SK-N-SH (cell line): Measurements from ENCODE around the gene SND1. TPM values are rescaled to one million over a fixed set of nuclear protein-coding genes. Genes with fewer than 3 reads are reported as not detected.

Source experiments
- CTCF ChIA-PET: fragments of 300-600, 350-600 bp; formaldehyde crosslinking; extraction: SDS; loops from one replicate; lab custom pipeline; 2021; lab: Yijun Ruan, JAX
- POLR2A ChIA-PET: fragments of 350-600 bp; sonication (Branson Sonifier 250); formaldehyde crosslinking; extraction: SDS; loops from one replicate; lab custom pipeline; 2020; ENCODE audit warnings: antibody characterized with exemption, inconsistent platforms; lab: Yijun Ruan, JAX
- DNase-seq: peaks from one replicate; pipeline ENCODE4 v3.0.0; 2012
- H2AFZ ChIP-seq: fragments of 200-600 bp; sonication (generic); 2 replicates; pipeline ENCODE4 v1.8.1; 2016; ENCODE audit warnings: antibody characterized with exemption, mild to moderate bottlenecking, low read depth
- H3F3A ChIP-seq: fragments of 200-600 bp; sonication (generic); replicated peaks from 2 replicates; pipeline ENCODE3; 2016; ENCODE audit warnings: antibody characterized with exemption, mild to moderate bottlenecking; ENCODE audit not compliant: insufficient read depth
- H3K27ac ChIP-seq, 2 experiments: fragments of 200-500 bp in 1 of 2; fragments of 200-600 bp in 1 of 2; sonication (Bioruptor generic) in 1 of 2; sonication (generic), shearing (Covaris generic) in 1 of 2; 2 replicates each; pipeline versions ENCODE4 v1.5.1 to v1.6.1; 2014 to 2016; ENCODE audit warnings: low read depth in 2 of 2, inconsistent platforms in 1 of 2, low read length in 1 of 2, mild to moderate bottlenecking in 1 of 2, mixed read lengths in 1 of 2
- H3K27me3 ChIP-seq: fragments of 200-600 bp; sonication (generic), shearing (Covaris generic); 2 replicates; pipeline ENCODE4 v1.6.1; 2016; ENCODE audit warnings: mixed run types; ENCODE audit not compliant: insufficient read depth
- H3K36me3 ChIP-seq, 2 experiments: fragments of 200-500 bp in 1 of 2; fragments of 200-600 bp in 1 of 2; sonication (Bioruptor generic) in 1 of 2; sonication (generic) in 1 of 2; replicated peaks in 1 of 2; 2 replicates each; pipeline versions ENCODE3 to v1.5.1; 2014 to 2016; ENCODE audit warnings: low read length in 1 of 2, mild to moderate bottlenecking in 1 of 2; ENCODE audit not compliant: insufficient read depth in 2 of 2, control insufficient read depth in 1 of 2
- H3K4me1 ChIP-seq, 2 experiments: fragments of 200-500 bp in 1 of 2; fragments of 200-600 bp in 1 of 2; sonication (Bioruptor generic) in 1 of 2; sonication (generic), shearing (Covaris generic) in 1 of 2; 2 replicates each; pipeline versions ENCODE4 v1.5.1 to v1.6.1; 2014 to 2016; ENCODE audit warnings: low read depth in 1 of 2, low read length in 1 of 2, mixed run types in 1 of 2; ENCODE audit not compliant: insufficient read depth in 2 of 2, control insufficient read depth in 1 of 2
- H3K4me2 ChIP-seq: fragments of 200-600 bp; sonication (generic), shearing (Covaris generic); 2 replicates; pipeline ENCODE4 v1.6.1; 2017; ENCODE audit warnings: mixed run types
- H3K4me3 ChIP-seq, 2 experiments: fragments of 200-500 bp in 1 of 2; fragments of 200-600 bp in 1 of 2; sonication (Bioruptor generic) in 1 of 2; sonication (generic), shearing (Covaris generic) in 1 of 2; 2 replicates each; pipeline versions ENCODE4 v1.5.1 to v1.8.1; 2014 to 2016; ENCODE audit warnings: low read depth in 2 of 2, inconsistent platforms in 1 of 2, low read length in 1 of 2, mild to moderate bottlenecking in 1 of 2, mixed read lengths in 1 of 2, moderate library complexity in 1 of 2
- H3K79me2 ChIP-seq: fragments of 200-600 bp; sonication (generic); 2 replicates; pipeline ENCODE4 v1.8.1; 2017; ENCODE audit warnings: mild to moderate bottlenecking; ENCODE audit not compliant: insufficient read depth
- H3K9ac ChIP-seq: fragments of 200-600 bp; sonication (generic); 2 replicates; pipeline ENCODE4 v1.6.1; 2017; ENCODE audit warnings: mixed run types
- H3K9me2 ChIP-seq: fragments of 200-600 bp; sonication (generic); 2 replicates; pipeline ENCODE4 v1.6.1; 2017; ENCODE audit warnings: mixed run types
- H3K9me3 ChIP-seq: fragments of 200-600 bp; sonication (generic); 2 replicates; pipeline ENCODE4 v1.6.1; 2017; ENCODE audit warnings: mixed run types, mild to moderate bottlenecking, moderate library complexity
- H4K20me1 ChIP-seq: fragments of 200-600 bp; sonication (generic); 2 replicates; pipeline ENCODE4 v1.6.1; 2017; ENCODE audit warnings: mild to moderate bottlenecking, mixed run types; ENCODE audit not compliant: insufficient read depth
- EP300 ChIP-seq, 2 experiments: IDR thresholded peaks; 2 replicates each; pipeline versions ENCODE4 v1.4.0 to v1.6.1; 2012; ENCODE audit warnings: borderline replicate concordance in 1 of 2, low read depth in 1 of 2, low read length in 1 of 2
- FOSL2 ChIP-seq: IDR thresholded peaks from 2 replicates; pipeline ENCODE4 v1.4.0; 2012; ENCODE audit warnings: low read depth, mild to moderate bottlenecking, moderate library complexity, borderline replicate concordance
- GATA2 ChIP-seq: sonication (generic); formaldehyde crosslinking; IDR thresholded peaks from 2 replicates; pipeline ENCODE4 v1.5.0; 2020; ENCODE audit warnings: mild to moderate bottlenecking, missing genetic modification reagents
- MAX ChIP-seq: IDR thresholded peaks from 2 replicates; pipeline ENCODE4 v1.4.0; 2012; ENCODE audit warnings: low read depth
- NFIC ChIP-seq: IDR thresholded peaks from 2 replicates; pipeline ENCODE4 v1.4.0; 2012; ENCODE audit warnings: borderline replicate concordance
- RFX5 ChIP-seq: IDR thresholded peaks from 2 replicates; pipeline ENCODE4 v1.6.1; 2012; ENCODE audit warnings: mild to moderate bottlenecking, improper control_type of control experiment, low read length
- SIN3A ChIP-seq: IDR thresholded peaks from 2 replicates; pipeline ENCODE4 v1.6.1; 2012; ENCODE audit warnings: low read depth, mild to moderate bottlenecking, low read length, moderate library complexity, borderline replicate concordance
- YY1 ChIP-seq: IDR thresholded peaks from 2 replicates; pipeline ENCODE4 v1.4.0; 2012; ENCODE audit warnings: low read depth, mild to moderate bottlenecking
- WGBS: methylation state at CpG from one replicate; pipeline ENCODE4 v1.1.6; 2017; ENCODE audit warnings: low lambda C conversion rate; 5-methylcytosine and 5-hydroxymethylcytosine counted together
- polyA plus RNA-seq, 3 experiments: library from polyadenylated mRNA; depleted of rRNA; stranded (reverse); fragments of >200 nt; gene quantifications; 2 replicates each; pipeline ENCODE4 v1.2.3, GENCODE V29; 2012

Gene SND1
- polyA plus RNA-seq, 1 of the 3 experiments (the other 2 are of a cell fraction): 165 TPM

GRCh38 chr7:127905491-127906330, 253.7 kb downstream of the SND1 start (continued):
- TF ChIP-seq YY1 (no peak), SIN3A (no peak), EP300 (IDR thresholded peaks at IDR 0.05; ENCODE audit: borderline replicate concordance in 1 of 2, low read depth in 1 of 2, low read length in 1 of 2) (no peak), NFIC (peak; percentile 5; the same call in 1 of the 2 replicates), MAX (0 out of 2 replicates have a peak, but pooled peaks have one; percentile 43), RFX5 (no peak), FOSL2 (peak; percentile 41; the same call in 1 of the 2 replicates)

GRCh38 chr7:127907110-127908040, 255.4 kb downstream of the SND1 start:
- peaks cover 18% of the 10 kb centered on the region for H3F3A ChIP-seq
- no peak overlapping the region for H3K4me2 ChIP-seq
- 0 out of 2 replicates have a peak, but pooled peaks have one; percentile 14 for TF ChIP-seq FOSL2
- no peak for TF ChIP-seq NFIC
- no peak overlapping the region for H3K4me3 ChIP-seq
- no peak for DNase-seq
- H3K79me2 ChIP-seq: peaks cover 37% of the 10 kb centered on the region; the same call in 1 of the 2 replicates
- H3K9ac ChIP-seq: no peak overlapping the region
- CTCF ChIA-PET: interaction anchor here (0.7 to 1.3 kb wide), 3 partner anchors 16 to 302 kb away, joined by 3 read pairs; no protein-coding TSS in a partner anchor
- WGBS: 90% methylated on average over 6 of the region's 6 CpGs
- H4K20me1 ChIP-seq: peaks cover 31% of the 10 kb centered on the region
- H3K9me3 ChIP-seq: no peaks in the 10 kb centered on the region
- no peak overlapping the region for H3K27ac ChIP-seq
- H3K4me1 ChIP-seq: peaks cover 6 to 27% of the 10 kb centered on the region in 2 experiments; a peak in 3 of 4 replicates
- peaks cover 4 to 14% of the 10 kb centered on the region in 2 experiments for H3K36me3 ChIP-seq
- no peaks in the 10 kb centered on the region for H3K27me3 ChIP-seq
- no peaks in the 10 kb centered on the region for H3K9me2 ChIP-seq
- POLR2A ChIA-PET: no interaction called here
- H2AFZ ChIP-seq: no peak overlapping the region

- Histone ChIP-seq H3K79me2 (peaks cover 24% of the 10 kb centered on the region; the same call in 1 of the 2 replicates), H3K4me1 (peaks cover 6 to 27% of the 10 kb centered on the region in 2 experiments; a peak in 3 of 4 replicates), H3K27me3 (no peaks in the 10 kb centered on the region), H3K9me2 (no peaks in the 10 kb centered on the region), H3F3A (peaks cover 23% of the 10 kb centered on the region), H3K9ac (no peak overlapping the region), H2AFZ (no peak overlapping the region), H3K4me2 (no peak overlapping the region)
- no peak for DNase-seq
- ChIA-PET CTCF (interaction anchor here (0.5 to 1.6 kb wide), 3 partner anchors 9 to 13 kb away, joined by 4 to 6 read pairs (median 4); no protein-coding TSS in a partner anchor), POLR2A (no interaction called here)
- 92% methylated on average over 4 of the region's 4 CpGs for WGBS
- TF ChIP-seq EP300 (IDR thresholded peaks at IDR 0.05; ENCODE audit: borderline replicate concordance in 1 of 2, low read depth in 1 of 2, low read length in 1 of 2) (no peak; a peak in 1 of 4 replicates), GATA2 (CRISPR knock-in tag) (peak; percentile 65)
- TF ChIP-seq, all 33 proteins: peak for 1
- peaks cover 4 to 14% of the 10 kb centered on the region in 2 experiments for H3K36me3 ChIP-seq
- peaks cover 24% of the 10 kb centered on the region for H4K20me1 ChIP-seq
- H3K9me3 ChIP-seq: no peaks in the 10 kb centered on the region
- no peak overlapping the region for H3K4me3 ChIP-seq
- H3K27ac ChIP-seq: no peak overlapping the region
These were observed 256.6 kb downstream of the SND1 start for GRCh38 chr7:127908430-127909258.
